GM18867 (cell line): ENCODE data around the gene USP30.

Experiments used
- ATAC-seq: cut with Tn5 transposase; IDR thresholded peaks from one replicate; pipeline ENCODE4 v1.9.1; 2021; ENCODE audit warnings: mild to moderate bottlenecking, moderate library complexity; ENCODE audit not compliant: unreplicated experiment

The USP30 gene

DNA sequence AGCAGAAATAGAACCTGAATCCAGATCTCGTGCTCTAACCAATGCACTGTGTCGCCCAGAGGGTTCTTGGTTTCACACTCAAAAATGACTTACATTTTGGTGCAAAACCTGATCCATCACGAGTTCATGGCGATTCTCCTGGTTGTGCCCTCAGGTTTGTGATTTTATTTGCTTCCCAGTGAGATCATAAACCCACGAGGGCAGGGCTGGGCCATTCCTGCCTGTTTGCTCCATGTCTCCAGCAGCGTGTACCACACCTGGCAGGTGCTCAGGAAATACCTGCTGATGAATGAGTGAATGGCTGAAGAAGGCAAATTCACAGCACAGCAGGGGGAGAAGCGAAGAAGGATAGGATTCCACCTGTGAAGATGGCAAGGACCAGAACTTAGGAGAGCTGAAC lies 73.4 kb downstream of the USP30 start:
- ATAC-seq = no peak

DNA sequence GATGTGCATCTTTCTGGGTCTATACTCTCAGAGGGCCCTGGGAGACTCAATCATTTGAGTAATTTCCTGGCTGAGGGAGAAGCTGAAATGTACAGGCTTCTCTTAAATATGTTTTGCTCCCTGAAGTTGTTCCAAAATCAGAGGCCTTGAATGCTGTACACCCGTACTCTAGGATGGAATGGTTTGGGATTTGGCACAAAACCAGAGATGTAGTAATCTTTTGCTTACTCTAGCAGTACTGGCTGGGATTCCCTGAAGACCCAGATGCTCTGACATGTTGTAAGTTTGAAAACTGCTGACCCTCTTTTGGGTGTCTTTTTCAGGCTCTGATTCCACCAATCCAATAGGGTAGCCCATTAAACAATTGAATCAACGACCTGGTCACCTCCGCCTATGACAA lies 74.4 kb downstream of the USP30 start:
- ATAC-seq = no peak

DNA sequence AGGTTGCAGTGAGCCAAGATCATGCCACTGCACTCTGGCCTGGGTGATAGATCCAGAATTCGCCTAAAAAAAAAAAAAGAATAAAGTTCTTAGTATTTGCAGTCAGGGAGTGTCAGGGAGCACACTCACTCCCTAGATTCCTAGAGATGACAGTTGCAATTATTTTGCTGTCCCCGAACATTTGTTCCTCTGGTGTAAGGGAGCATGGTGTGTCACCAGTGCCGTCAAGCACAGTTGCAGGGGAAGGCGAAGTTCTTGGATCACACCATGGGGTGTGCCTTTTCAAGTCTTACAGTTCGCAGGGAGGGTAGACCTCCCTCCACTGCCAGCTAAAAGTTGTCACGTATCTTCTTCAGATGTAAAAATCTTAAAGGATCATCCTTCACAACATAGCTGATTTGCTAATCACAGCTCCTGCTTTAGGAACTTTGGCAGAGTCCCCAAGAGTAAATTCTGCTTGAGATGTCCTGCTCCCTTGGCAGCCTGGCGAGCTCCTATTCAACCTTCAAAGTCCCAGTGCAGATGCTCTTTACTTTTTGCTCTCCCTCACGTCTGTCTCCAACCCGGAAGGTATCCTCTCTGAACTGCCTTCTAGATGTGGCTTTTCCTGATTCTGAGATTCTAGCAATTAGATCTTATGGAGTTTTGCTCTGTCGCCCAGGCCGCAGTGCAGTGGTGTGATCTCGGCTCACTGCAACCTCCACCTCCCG lies 75.3 kb downstream of the USP30 start:
- no peak for ATAC-seq

DNA sequence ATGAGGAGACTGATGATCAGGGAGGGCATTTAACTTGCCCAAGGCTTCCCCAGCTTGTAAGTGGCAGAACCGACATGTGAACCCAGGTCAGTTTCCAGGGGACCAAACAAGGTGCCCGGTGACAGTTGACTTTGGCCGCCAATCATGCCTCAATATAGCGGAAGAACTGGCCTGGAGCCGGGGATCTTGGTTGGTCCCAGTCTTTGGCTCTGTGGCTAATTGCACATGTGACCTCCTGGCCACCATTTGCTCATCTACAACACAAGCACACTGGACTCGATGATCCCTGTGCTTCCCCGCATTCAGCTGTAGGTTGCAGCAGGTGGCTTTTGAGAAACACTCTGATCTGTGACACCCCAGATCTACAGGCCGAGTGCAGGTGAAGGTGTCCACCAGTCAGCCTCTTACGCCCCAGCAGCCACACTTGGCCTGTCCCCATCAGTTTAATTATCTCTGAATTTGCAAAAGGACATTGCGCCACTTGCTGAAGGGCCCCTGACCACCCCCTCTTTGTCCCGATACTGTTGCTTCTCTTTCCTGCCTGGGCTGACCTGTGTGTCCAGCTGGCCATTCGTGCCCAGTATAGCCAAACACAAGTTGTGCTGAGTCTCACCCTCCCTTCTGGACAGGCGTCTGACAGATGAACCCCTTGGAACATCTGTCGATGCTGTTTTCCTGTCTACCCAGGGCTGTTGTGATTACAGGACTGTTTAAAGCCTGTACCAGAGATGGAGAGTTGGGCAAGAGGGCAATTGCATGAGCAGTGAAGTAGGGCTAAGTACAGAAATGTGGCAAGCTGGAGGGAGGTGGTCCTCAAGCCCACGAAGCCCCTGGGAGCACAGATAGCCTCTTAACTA lies 78.1 kb downstream of the USP30 start:
- no peak for ATAC-seq

DNA sequence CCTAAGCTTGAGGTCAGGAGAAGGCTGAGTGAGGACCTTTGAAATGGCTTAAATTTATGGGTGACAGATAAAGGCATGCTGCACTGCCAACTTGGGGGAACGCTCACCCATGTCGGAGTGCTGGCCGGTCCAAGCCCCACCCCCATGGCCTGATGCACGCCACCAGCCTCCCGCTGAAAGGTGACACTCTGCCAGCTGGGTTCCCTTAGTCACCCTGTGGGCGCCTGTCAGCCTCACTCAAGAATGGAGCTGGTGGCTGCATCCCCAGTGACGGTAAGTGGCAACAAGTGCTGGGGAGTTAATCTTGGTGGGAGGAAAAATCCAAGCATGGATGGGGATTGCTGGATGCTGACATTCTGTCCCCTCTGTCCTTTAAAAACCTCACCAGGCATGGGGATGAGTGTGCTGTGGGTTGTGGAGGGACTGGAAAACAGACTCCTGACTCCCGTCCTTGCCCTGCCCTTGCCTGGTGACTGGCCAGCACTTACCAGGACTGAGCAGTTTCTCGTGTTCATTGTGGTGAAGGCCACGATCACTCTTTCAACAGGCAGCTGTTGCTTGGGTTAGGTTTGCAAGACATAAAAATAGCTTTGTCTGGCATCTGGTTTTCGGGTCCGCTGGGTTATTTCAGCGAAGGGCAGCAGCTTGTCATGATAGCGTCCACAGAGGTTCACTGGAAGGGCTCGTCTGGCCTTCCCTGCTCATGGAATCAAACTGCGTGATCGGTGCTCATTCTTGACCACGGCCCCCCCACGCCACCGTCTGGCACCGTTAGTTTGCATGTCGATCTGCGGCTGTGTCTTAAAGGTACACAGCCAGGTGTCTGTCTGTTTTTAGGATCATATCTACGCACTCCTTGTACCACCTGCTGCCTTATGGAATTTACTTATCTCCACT lies 79.0 kb downstream of the USP30 start:
- no peak for ATAC-seq

DNA sequence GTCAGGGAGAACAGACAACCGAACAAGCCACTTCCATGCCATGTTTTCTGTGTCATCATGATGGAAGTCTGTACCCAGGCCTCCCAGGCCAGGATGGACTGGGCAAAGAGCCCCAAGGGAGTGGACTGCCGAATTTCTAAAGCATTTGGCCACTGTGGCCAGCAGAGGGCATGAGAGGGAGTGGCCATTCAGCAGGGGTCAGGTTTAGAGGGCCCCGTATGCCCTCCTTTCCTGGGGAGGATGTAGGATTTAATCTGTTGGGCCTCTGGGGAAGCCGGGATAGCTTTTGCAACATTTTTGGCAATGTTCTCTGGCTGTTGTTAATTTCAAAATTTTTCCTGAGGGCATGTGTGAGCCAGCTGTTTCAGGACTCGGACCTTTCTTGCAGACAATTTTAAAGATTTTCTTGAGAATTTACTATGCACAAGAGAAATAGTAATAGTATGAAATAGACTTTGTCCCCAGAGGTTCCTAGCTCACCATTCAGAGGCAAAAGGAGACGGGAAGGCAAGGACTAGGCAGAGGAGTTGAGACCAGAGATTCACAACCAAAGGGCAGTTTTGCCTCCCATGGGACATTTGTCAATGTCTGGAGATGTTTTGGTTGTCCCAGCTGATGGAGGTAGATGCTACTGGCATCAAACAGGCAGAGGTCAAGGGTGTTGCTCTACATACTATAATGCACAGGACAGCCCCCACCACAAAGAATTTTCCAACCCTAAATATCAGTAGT lies 82.0 kb downstream of the USP30 start:
- no peak for ATAC-seq

DNA sequence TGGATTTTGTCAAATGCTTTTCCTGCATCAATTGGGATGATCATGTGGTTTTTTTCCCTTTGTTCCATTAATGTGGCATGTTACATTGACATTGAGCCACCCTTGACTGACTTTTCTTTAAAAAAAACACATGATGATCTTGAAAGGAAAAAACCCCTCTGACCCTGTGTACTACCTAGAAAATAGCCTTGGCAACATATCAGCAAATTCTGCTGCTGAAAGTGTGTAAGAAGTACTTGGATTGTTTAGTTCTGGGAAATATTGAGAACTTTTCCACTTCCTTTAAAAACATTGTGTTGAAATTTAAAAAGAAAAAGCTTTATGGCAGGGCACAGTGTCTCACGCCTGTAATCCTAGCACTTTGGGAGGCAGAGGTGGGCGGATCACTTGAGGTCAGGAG lies 84.7 kb downstream of the USP30 start:
- no peak for ATAC-seq
